ENCODE data around the gene CDH4.

- TF ChIP-seq CTCF (IDR thresholded peaks at IDR 0.05) (no peak), POLR2AphosphoS5 (IDR thresholded peaks at IDR 0.05) (no peak)
Measured at GRCh38 chr20:61614706-61615100, 362.6 kb downstream of the CDH4 start.

All from prostate gland (tissue), 2 donors.